WERI-Rb-1 (cell line): ENCODE data around the gene SPEF1.

Source experiments
- DNase-seq: peaks from one replicate; pipeline ENCODE4 v3.0.0-alpha.2; 2020
- H3K27ac ChIP-seq: fragments of 250-450 bp; sonication (Bioruptor Pico); 2 replicates; pipeline ENCODE4 v1.5.1; 2020; ENCODE audit warnings: mild to moderate bottlenecking, moderate library complexity
- H3K27me3 ChIP-seq: fragments of 250-450 bp; sonication (Bioruptor Pico); 2 replicates; pipeline ENCODE4 v1.5.1; 2021; ENCODE audit warnings: mild to moderate bottlenecking, low read depth, moderate library complexity; ENCODE audit not compliant: insufficient read depth, severe bottlenecking
- H3K36me3 ChIP-seq: fragments of 250-450 bp; sonication (Bioruptor Pico); 2 replicates; pipeline ENCODE4 v1.5.1; 2020; ENCODE audit warnings: mild to moderate bottlenecking, moderate library complexity
- H3K4me3 ChIP-seq: 2 replicates; pipeline ENCODE4 v1.5.1; 2011; ENCODE audit warnings: low read depth, mild to moderate bottlenecking, control low read depth, low read length
- H3K9me3 ChIP-seq: fragments of 250-450 bp; sonication (Bioruptor Pico); 2 replicates; pipeline ENCODE4 v1.5.1; 2021; ENCODE audit warnings: mild to moderate bottlenecking, moderate library complexity; ENCODE audit not compliant: severe bottlenecking
- CTCF ChIP-seq: IDR thresholded peaks from 2 replicates; pipeline ENCODE4 v1.5.1; 2011; ENCODE audit warnings: low read depth, mild to moderate bottlenecking, control low read depth, inconsistent platforms, low read length

Gene SPEF1

GRCh38 chr20:3800878-3801260, 19.6 kb upstream of the SPEF1 start:
- TF ChIP-seq CTCF: no peak
- Histone ChIP-seq H3K36me3 (peaks cover 63% of the 10 kb centered on the region), H3K4me3 (no peak overlapping the region), H3K27me3 (no peaks in the 10 kb centered on the region), H3K27ac (no peak overlapping the region), H3K9me3 (no peaks in the 10 kb centered on the region)
- DNase-seq: no peak

DNA sequence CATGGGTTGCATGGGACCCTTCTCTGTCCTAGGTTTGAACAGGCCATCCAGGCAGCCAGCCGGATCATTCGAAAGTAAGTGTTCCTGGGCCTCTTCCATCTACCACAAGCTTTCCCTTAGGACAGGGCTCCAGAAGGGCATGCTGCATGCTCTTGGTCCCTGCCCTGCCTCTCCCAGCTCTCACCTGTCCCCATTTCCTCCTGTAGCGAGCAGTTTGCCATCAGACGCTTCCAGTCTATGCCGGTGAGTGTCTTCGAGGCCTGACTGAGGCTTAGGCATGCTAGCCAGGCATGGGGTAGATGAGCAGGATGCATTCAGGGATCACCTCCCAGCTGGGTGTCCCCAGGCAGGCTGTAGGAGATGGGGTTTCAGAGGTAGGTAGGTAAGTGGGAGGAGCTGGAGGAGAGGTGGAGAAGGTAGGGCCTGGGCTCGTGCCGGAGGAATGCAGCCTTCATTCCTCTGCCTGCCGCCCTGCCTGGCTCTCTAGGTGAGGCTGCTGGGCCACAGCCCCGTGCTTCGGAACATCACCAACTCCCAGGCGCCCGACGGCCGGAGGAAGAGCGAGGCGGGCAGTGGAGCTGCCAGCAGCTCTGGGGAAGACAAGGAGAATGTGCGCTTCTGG, 19.1 kb upstream of the SPEF1 start:
- no peaks in the 10 kb centered on the region for H3K27me3 ChIP-seq
- H3K9me3 ChIP-seq: no peaks in the 10 kb centered on the region
- no peak for TF ChIP-seq CTCF
- H3K4me3 ChIP-seq: no peak overlapping the region
- peaks cover 59% of the 10 kb centered on the region for H3K36me3 ChIP-seq
- H3K27ac ChIP-seq: no peak overlapping the region
- no peak for DNase-seq

GRCh38 chr20:3798908-3799248, 17.6 kb upstream of the SPEF1 start:
- Histone ChIP-seq H3K27ac (no peak overlapping the region), H3K9me3 (no peaks in the 10 kb centered on the region), H3K27me3 (no peaks in the 10 kb centered on the region), H3K36me3 (peaks cover 49% of the 10 kb centered on the region), H3K4me3 (no peak overlapping the region)
- DNase-seq: no peak
- no peak for TF ChIP-seq CTCF

DNA sequence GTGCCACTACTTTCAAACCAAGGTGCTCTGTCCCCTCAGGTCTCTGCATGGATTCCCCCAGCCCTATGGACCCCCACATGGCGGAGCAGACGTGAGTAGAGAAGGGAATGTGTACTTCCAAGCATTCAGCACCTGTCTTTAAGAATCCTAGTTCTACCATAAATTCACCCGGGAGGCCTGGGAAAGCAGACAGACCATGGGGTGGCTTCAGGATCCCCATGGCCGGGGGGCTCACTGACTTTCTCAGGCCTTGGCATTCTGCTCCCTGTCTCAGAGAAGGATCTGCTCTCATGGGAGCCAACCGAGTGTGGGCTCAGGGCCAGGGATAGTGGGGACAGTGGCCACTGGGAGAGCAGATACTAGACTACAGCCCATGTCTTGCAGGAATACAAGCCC, 17.1 kb upstream of the SPEF1 start:
- H3K27me3 ChIP-seq: no peaks in the 10 kb centered on the region
- H3K4me3 ChIP-seq: no peak overlapping the region
- H3K36me3 ChIP-seq: peaks cover 44% of the 10 kb centered on the region
- H3K27ac ChIP-seq: no peak overlapping the region
- no peaks in the 10 kb centered on the region for H3K9me3 ChIP-seq
- DNase-seq: no peak
- no peak for TF ChIP-seq CTCF

GRCh38 chr20:3797592-3798372, 16.5 kb upstream of the SPEF1 start:
- Histone ChIP-seq H3K27ac (no peak overlapping the region), H3K27me3 (no peaks in the 10 kb centered on the region), H3K9me3 (no peaks in the 10 kb centered on the region), H3K4me3 (no peak overlapping the region), H3K36me3 (peaks cover 38% of the 10 kb centered on the region)
- no peak for DNase-seq
- no peak for TF ChIP-seq CTCF

DNA sequence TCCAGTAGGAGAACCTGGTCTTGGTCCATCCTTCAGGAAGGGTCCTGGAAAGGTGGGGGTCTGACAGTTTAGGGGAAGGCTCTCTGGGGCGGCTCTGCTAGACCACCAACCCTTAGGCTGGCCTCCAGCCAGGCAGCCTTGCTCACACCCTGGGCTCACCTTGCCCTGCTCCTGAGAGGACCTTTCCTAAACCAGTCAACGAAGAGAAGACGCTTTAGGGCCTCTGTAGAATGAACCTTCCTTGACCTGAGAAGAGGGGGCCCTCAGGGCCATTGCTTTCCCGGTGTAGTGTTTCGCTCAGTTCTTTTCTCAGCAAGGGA, 15.9 kb upstream of the SPEF1 start:
- H3K4me3 ChIP-seq: peak overlapping the region; percentile 82
- H3K27ac ChIP-seq: no peak overlapping the region
- no peak for TF ChIP-seq CTCF
- DNase-seq: no peak
- H3K9me3 ChIP-seq: no peaks in the 10 kb centered on the region
- H3K36me3 ChIP-seq: peaks cover 32% of the 10 kb centered on the region
- H3K27me3 ChIP-seq: no peaks in the 10 kb centered on the region
